Loucy (cell line): Measurements from ENCODE around the gene PHKB.

Experiments
- H2AFZ ChIP-seq: fragments of 200-600 bp; sonication (generic); 2 replicates; pipeline ENCODE4 v1.6.0; 2016; ENCODE audit warnings: antibody characterized with exemption, mild to moderate bottlenecking, low read length, moderate library complexity
- H3F3A ChIP-seq: fragments of 200-600 bp; 2 replicates; pipeline ENCODE4 v1.6.0; 2016; ENCODE audit warnings: antibody characterized with exemption, low read depth, mild to moderate bottlenecking
- H3K27me3 ChIP-seq: fragments of 200-600 bp; sonication (generic); 2 replicates; pipeline ENCODE4 v1.6.1; 2014; ENCODE audit warnings: low read length, mild to moderate bottlenecking; ENCODE audit not compliant: insufficient read depth, poor library complexity, severe bottlenecking
- H3K36me3 ChIP-seq: fragments of 200-600 bp; sonication (generic); 2 replicates; pipeline ENCODE4 v1.6.1; 2016; ENCODE audit warnings: low read length; ENCODE audit not compliant: insufficient read depth
- H3K4me1 ChIP-seq: fragments of 200-600 bp; sonication (generic); 2 replicates; pipeline ENCODE4 v1.5.1; 2014; ENCODE audit warnings: low read length, mild to moderate bottlenecking; ENCODE audit not compliant: insufficient read depth, poor library complexity, severe bottlenecking
- H3K4me2 ChIP-seq: fragments of 200-600 bp; sonication (generic); 2 replicates; pipeline ENCODE4 v1.6.0; 2014; ENCODE audit warnings: antibody characterized with exemption, low read length, low read depth, mild to moderate bottlenecking; ENCODE audit not compliant: poor library complexity, severe bottlenecking
- H3K4me3 ChIP-seq: fragments of 200-600 bp; sonication (generic); 2 replicates; pipeline ENCODE4 v1.5.1; 2014; ENCODE audit warnings: low read length, mild to moderate bottlenecking, mixed read lengths; ENCODE audit not compliant: poor library complexity, severe bottlenecking
- H3K79me2 ChIP-seq: fragments of 200-600 bp; sonication (generic); 2 replicates; pipeline ENCODE4 v1.6.1; 2014; ENCODE audit warnings: low read length; ENCODE audit not compliant: insufficient read depth
- H3K9ac ChIP-seq: fragments of 200-600 bp; sonication (generic); 2 replicates; pipeline ENCODE4 v1.6.0; 2014; ENCODE audit warnings: mild to moderate bottlenecking, low read depth, low read length, moderate library complexity; ENCODE audit not compliant: poor library complexity, severe bottlenecking
- H3K9me2 ChIP-seq: fragments of 200-600 bp; sonication (generic); replicated peaks from 2 replicates; pipeline ENCODE4 v1.6.1; 2016; ENCODE audit warnings: low read depth, low read length, mixed read lengths
- H3K9me3 ChIP-seq: fragments of 200-600 bp; sonication (generic); 2 replicates; pipeline ENCODE4 v1.6.1; 2014; ENCODE audit warnings: mild to moderate bottlenecking, antibody characterized with exemption, low read length, low read depth; ENCODE audit not compliant: insufficient read depth
- H4K20me1 ChIP-seq: fragments of 200-600 bp; sonication (generic); 2 replicates; pipeline ENCODE4 v1.6.0; 2014; ENCODE audit warnings: antibody characterized with exemption, low read length, mild to moderate bottlenecking; ENCODE audit not compliant: insufficient read depth, poor library complexity, severe bottlenecking
- EZH2phosphoT487 ChIP-seq: fragments of 200-600 bp; IDR thresholded peaks from 2 replicates; pipeline ENCODE4 v1.6.1; 2018; ENCODE audit warnings: antibody characterized with exemption, mild to moderate bottlenecking, moderate library complexity, borderline replicate concordance
- TF ChIP-seq, protein P1 (sequence below): fragments of 200-600 bp; sonication (generic); conservative IDR thresholded peaks from 2 replicates; pipeline ENCODE4 v1.5.1; 2014; ENCODE audit warnings: mild to moderate bottlenecking, antibody characterized with exemption, low read length

The PHKB gene

DNA sequence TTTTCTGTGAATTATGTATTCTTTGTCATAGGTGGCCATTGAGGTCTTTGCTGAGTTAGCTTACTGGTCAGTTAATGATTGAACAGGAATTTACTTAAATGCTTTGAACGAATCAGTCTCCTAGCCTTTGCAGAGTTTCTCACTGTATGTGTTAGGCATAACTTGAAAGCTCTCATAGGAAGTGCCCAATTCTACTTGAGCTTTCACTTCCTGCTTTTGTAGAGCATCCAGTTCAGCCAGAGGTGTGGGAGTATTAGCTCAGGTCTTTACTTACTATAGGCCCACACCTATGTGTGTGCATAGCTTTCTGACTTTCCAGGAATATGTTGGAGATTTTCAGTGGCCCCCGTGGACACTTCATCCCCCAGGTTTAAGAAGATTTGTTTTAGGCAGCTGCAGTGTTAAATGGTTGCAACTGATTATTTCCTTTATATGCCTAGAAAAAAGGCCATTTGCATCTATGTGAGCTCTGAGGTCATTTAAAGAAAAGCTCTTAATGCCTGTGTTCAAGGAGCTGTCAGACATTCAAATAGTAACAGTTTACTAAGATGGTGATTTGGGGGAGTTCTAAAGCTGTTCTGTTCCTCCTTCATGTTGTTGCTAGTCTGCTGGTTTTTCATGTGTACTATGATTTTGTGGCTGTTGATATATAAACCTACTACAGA is 62.3 kb downstream of the PHKB start:
- Histone ChIP-seq H3K9me2 (no peaks in the 10 kb centered on the region), H3K4me2 (no peak overlapping the region), H3K36me3 (0 out of 2 replicates have a peak, but pooled peaks cover 4% of the 10 kb centered on the region), H4K20me1 (no peaks in the 10 kb centered on the region), H2AFZ (no peak overlapping the region), H3K79me2 (no peaks in the 10 kb centered on the region), H3K4me1 (peaks cover 8% of the 10 kb centered on the region), H3K9ac (no peak overlapping the region), H3K9me3 (no peaks in the 10 kb centered on the region), H3K4me3 (no peak overlapping the region), H3F3A (no peaks in the 10 kb centered on the region), H3K27me3 (no peaks in the 10 kb centered on the region)
- no peak for TF ChIP-seq EZH2phosphoT487
- TF ChIP-seq, protein P1, sequence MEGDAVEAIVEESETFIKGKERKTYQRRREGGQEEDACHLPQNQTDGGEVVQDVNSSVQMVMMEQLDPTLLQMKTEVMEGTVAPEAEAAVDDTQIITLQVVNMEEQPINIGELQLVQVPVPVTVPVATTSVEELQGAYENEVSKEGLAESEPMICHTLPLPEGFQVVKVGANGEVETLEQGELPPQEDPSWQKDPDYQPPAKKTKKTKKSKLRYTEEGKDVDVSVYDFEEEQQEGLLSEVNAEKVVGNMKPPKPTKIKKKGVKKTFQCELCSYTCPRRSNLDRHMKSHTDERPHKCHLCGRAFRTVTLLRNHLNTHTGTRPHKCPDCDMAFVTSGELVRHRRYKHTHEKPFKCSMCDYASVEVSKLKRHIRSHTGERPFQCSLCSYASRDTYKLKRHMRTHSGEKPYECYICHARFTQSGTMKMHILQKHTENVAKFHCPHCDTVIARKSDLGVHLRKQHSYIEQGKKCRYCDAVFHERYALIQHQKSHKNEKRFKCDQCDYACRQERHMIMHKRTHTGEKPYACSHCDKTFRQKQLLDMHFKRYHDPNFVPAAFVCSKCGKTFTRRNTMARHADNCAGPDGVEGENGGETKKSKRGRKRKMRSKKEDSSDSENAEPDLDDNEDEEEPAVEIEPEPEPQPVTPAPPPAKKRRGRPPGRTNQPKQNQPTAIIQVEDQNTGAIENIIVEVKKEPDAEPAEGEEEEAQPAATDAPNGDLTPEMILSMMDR = no peak

DNA sequence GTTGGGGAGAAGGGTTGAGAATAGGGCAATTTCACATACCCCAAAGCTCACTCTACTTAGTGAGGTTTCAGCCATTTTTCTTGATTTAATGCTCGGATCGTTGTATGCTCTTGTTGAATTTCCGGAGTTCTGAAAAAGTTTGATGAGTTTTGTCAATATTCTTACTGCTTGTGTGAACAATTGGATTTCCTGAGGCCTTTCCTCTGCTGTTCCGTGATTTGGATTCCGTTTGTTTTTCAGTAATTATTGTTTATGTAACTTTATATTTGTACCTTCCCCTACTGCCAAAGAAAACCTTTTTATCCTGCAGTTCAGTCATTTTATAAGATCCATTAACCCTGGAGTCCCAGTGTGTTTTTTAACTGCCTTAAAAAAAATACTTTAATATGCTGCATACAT is 62.9 kb downstream of the PHKB start:
- 0 out of 2 replicates have a peak, but pooled peaks cover 4% of the 10 kb centered on the region for H3K36me3 ChIP-seq
- H3K4me2 ChIP-seq = no peak overlapping the region
- no peaks in the 10 kb centered on the region for H3K9me3 ChIP-seq
- H3K4me1 ChIP-seq = peaks cover 8% of the 10 kb centered on the region
- no peaks in the 10 kb centered on the region for H3K9me2 ChIP-seq
- TF ChIP-seq EZH2phosphoT487 = no peak
- TF ChIP-seq, protein P1 = no peak
- no peak overlapping the region for H3K9ac ChIP-seq
- H3F3A ChIP-seq = no peaks in the 10 kb centered on the region
- no peak overlapping the region for H3K4me3 ChIP-seq
- no peaks in the 10 kb centered on the region for H4K20me1 ChIP-seq
- H3K27me3 ChIP-seq = no peaks in the 10 kb centered on the region
- H3K79me2 ChIP-seq = no peaks in the 10 kb centered on the region
- no peak overlapping the region for H2AFZ ChIP-seq

DNA sequence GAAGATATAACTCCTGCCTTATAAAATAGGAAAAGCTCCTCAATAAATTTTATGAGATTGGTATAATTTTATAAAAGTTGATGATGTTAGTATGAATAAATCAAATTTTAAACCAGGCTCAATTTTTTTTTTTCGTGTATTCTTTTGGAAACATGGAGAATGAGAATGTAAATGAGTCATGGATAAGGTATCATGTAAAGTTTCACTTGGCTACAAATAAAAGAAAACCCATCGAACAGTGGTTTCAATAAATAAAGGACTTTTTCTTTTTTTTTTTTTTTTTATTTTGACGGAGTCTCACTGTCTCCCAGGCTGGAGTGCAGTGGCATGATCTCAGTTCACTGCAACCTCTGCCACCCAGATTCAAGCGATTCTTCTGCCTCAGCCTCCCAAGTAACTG is 67.3 kb downstream of the PHKB start:
- H3K4me2 ChIP-seq = no peak overlapping the region
- H3F3A ChIP-seq = no peaks in the 10 kb centered on the region
- TF ChIP-seq, protein P1 = no peak
- TF ChIP-seq EZH2phosphoT487 = no peak
- H2AFZ ChIP-seq = no peak overlapping the region
- peaks cover 3% of the 10 kb centered on the region for H3K4me1 ChIP-seq
- no peaks in the 10 kb centered on the region for H3K27me3 ChIP-seq
- H3K9me2 ChIP-seq = no peaks in the 10 kb centered on the region
- H3K4me3 ChIP-seq = no peak overlapping the region
- H3K9ac ChIP-seq = no peak overlapping the region
- H3K9me3 ChIP-seq = peaks cover 6% of the 10 kb centered on the region; the same call in 1 of the 2 replicates
- no peaks in the 10 kb centered on the region for H4K20me1 ChIP-seq
- peaks cover 26% of the 10 kb centered on the region; the same call in 1 of the 2 replicates for H3K36me3 ChIP-seq
- H3K79me2 ChIP-seq = no peaks in the 10 kb centered on the region
